ENCODE results near the gene LDLR. TPM values are rescaled to one million over a fixed set of nuclear protein-coding genes. Genes with fewer than 3 reads are reported as not detected.
"Not testable (repeated sequence)": the region's sequence is repeated elsewhere in the genome, so short reads cannot be mapped to it uniquely, and the experiment has no call there.

The LDLR gene
- polyA plus RNA-seq, 1 experiment, result 49.6 TPM

- Histone ChIP-seq H3K27ac (ENCODE audit: low read depth, low read length) (no peak overlapping the region), H3K9me3 (ENCODE audit: control insufficient read depth, insufficient read depth, low read length) (no peaks in the 10 kb centered on the region; the same call in 1 of the 2 replicates), H3K4me3 (ENCODE audit: low read depth, low read length) (no peak overlapping the region), H3K27me3 (ENCODE audit: control insufficient read depth, insufficient read depth, low read length) (no peaks in the 10 kb centered on the region)
- no peak for DNase-seq (ENCODE audit: low read depth, low spot score)
- no peak for TF ChIP-seq CTCF (IDR thresholded peaks at IDR 0.05; ENCODE audit: low read depth, low read length)
- ChIA-PET CTCF (no interaction called here), POLR2A (no interaction called here)
Observed at GRCh38 chr19:11123114-11123513, 33.9 kb downstream of the LDLR start.

- H3K4me3 ChIP-seq (ENCODE audit: low read depth, low read length); H3K27ac ChIP-seq (ENCODE audit: low read depth, low read length); POLR2A ChIA-PET; H3K27me3 ChIP-seq (ENCODE audit: control insufficient read depth, insufficient read depth, low read length); DNase-seq (ENCODE audit: low read depth, low spot score); H3K9me3 ChIP-seq (ENCODE audit: control insufficient read depth, insufficient read depth, low read length): not testable (repeated sequence)
- CTCF ChIA-PET, result interaction anchor here (3.0 kb wide), 1 partner anchor 80 kb away, joined by 49 read pairs; no protein-coding TSS in a partner anchor
Observed at GRCh38 chr19:11124157-11124556, 34.9 kb downstream of the LDLR start.

- no peaks in the 10 kb centered on the region for H3K27me3 ChIP-seq (ENCODE audit: control insufficient read depth, insufficient read depth, low read length)
- peak; percentile 34 for DNase-seq (ENCODE audit: low read depth, low spot score)
- peak; percentile 83 for TF ChIP-seq CTCF (IDR thresholded peaks at IDR 0.05; ENCODE audit: low read depth, low read length)
- POLR2A ChIA-PET, result interaction anchor here (0.8 to 1.1 kb wide), 2 partner anchors 63 to 407 kb away, joined by 4 to 8 read pairs; no protein-coding TSS in a partner anchor
- CTCF ChIA-PET, result interaction anchor here (0.6 to 3.9 kb wide), 48 partner anchors 9 to 1611 kb away, joined by 3 to 49 read pairs (median 4); partner anchors contain the start of genes GET3, KANK2, LDLR and SPC24
- H3K9me3 ChIP-seq (ENCODE audit: control insufficient read depth, insufficient read depth, low read length), result no peaks in the 10 kb centered on the region
- no peak overlapping the region for H3K27ac ChIP-seq (ENCODE audit: low read depth, low read length)
- no peak overlapping the region for H3K4me3 ChIP-seq (ENCODE audit: low read depth, low read length)
Observed at GRCh38 chr19:11125994-11126685, 36.9 kb downstream of the LDLR start.

GRCh38 chr19:11127905-11128304, 38.6 kb downstream of the LDLR start:
- H3K4me3 ChIP-seq (ENCODE audit: low read depth, low read length), result no peak overlapping the region
- DNase-seq (ENCODE audit: low read depth, low spot score), result no peak
- no peaks in the 10 kb centered on the region for H3K27me3 ChIP-seq (ENCODE audit: control insufficient read depth, insufficient read depth, low read length)
- no peaks in the 10 kb centered on the region for H3K9me3 ChIP-seq (ENCODE audit: control insufficient read depth, insufficient read depth, low read length)
- TF ChIP-seq CTCF (IDR thresholded peaks at IDR 0.05; ENCODE audit: low read depth, low read length), result no peak
- CTCF ChIA-PET, result interaction anchor here (3.9 kb wide), 1 partner anchor 186 kb away, joined by 11 read pairs; no protein-coding TSS in a partner anchor
- POLR2A ChIA-PET, result no interaction called here
- peak overlapping the region; percentile 21 for H3K27ac ChIP-seq (ENCODE audit: low read depth, low read length)

- H3K27me3 ChIP-seq (ENCODE audit: control insufficient read depth, insufficient read depth, low read length), result no peaks in the 10 kb centered on the region
- ChIA-PET POLR2A (no interaction called here), CTCF (interaction anchor here (0.5 to 1.5 kb wide), 7 partner anchors 8 to 194 kb away, joined by 3 to 9 read pairs (median 4); no protein-coding TSS in a partner anchor)
- H3K27ac ChIP-seq (ENCODE audit: low read depth, low read length), result peak overlapping the region; percentile 68
- no peak overlapping the region for H3K4me3 ChIP-seq (ENCODE audit: low read depth, low read length)
- TF ChIP-seq CTCF (IDR thresholded peaks at IDR 0.05; ENCODE audit: low read depth, low read length), result peak; percentile 98
- no peaks in the 10 kb centered on the region for H3K9me3 ChIP-seq (ENCODE audit: control insufficient read depth, insufficient read depth, low read length)
- peak; percentile 45 for DNase-seq (ENCODE audit: low read depth, low spot score)
Observed at GRCh38 chr19:11130824-11131455, 41.7 kb downstream of the LDLR start.
